Measurements from ENCODE around the gene GAB4.
A peak's percentile ranks its signal among the peaks of the same experiment; 100 is the strongest.
"Not testable (repeated sequence)": the region's sequence is repeated elsewhere in the genome, so short reads cannot be mapped to it uniquely, and the experiment has no call there.

The GAB4 gene

DNA sequence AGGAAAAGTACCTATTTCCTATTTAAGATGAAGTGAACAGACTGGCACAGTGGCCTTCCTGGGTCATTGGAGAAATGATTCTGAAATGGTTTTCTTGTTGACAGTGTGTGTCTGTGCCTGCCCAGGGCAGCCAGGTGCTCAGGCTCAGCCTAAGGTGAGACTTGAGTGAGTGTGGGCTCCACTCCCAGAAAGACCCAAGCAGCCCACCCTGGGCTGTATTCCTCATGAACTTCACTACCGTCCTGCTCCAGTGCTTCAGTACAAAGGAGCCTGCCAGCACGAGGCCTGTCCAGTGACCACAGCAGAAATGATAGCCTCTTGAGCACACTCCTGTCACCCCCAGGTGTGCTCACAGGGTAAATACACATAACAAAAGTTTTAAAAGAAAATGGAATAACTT is 49.5 kb downstream of the GAB4 start:
- DNase-seq (ENCODE audit: low read depth in 2 of 2), result no peak

- DNase-seq (ENCODE audit: low read depth in 2 of 2), result no peak
Measured at GRCh38 chr22:16957781-16958180, 50.2 kb downstream of the GAB4 start.

DNA sequence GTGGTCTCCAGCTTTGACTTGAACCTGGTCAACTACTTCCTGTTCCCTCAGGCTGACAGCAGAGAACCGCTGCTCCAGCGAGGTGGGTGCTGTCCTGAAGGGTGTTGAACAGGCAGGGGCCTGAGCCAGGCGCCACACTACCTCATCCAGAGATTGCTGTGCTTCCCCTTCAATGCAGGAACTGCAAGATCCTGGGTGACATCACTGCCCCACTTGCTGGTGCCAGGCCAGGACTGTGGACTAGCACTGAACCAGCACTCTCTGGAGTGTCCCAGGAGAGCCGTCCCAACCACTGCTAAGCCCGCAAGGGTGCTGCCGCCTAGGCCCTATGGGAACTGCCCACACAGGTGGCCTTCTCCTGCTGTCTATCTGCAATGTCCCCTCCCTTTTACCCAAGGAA is 51.7 kb downstream of the GAB4 start:
- DNase-seq (ENCODE audit: low read depth in 2 of 2), result no peak

- no peak for DNase-seq (ENCODE audit: low read depth in 2 of 2)
Measured at GRCh38 chr22:16955678-16956210, 52.3 kb downstream of the GAB4 start.

GRCh38 chr22:16955081-16955480 is 52.9 kb downstream of the GAB4 start:
- no peak for DNase-seq (ENCODE audit: low read depth in 2 of 2)

- DNase-seq (ENCODE audit: low read depth in 2 of 2), result no peak
Measured at GRCh38 chr22:16954060-16954403, 54.0 kb downstream of the GAB4 start.

- DNase-seq (ENCODE audit: low read depth in 2 of 2), result no peak
Measured at GRCh38 chr22:16953206-16954059, 54.6 kb downstream of the GAB4 start.

DNA sequence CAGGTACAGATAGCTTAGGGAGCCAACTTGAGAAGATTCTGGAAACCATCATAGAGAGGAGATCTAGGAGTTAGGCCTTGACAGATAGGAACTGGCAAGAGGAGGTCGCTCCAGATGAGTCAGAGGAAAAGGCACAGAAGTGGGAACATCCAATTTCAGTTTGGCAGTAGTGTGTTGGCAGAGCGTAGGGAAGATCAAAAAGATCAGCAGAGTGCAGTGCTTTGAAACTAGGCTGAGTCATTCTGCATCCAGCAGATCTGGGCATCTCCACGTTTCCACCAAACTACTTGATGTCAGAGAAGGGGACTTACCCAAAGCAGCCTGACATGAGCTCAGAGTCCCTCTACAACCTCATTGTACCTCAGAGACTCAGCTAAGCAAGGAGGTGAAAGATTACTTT is 58.5 kb downstream of the GAB4 start:
- DNase-seq (ENCODE audit: low read depth in 2 of 2), result no peak

DNA sequence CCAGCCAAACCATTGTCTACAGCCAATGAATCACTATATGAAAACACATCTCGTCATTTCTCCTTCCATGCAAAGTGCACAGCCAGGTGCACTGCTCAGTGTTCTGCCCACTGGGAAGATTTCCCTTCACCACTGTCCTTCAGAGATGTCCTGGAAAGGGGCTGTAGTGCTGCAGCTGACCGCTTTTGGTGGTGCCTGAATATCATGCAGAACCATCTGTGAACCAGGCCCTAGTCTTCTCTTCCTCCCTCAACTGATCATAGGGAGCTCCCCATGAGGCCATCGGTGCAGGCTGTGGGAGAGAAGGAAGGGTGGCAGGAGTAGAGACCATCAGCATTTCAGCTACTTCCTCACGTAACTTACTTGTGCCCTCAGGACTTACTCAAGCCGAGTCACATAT is 70.2 kb downstream of the GAB4 start:
- no peak for DNase-seq (ENCODE audit: low read depth in 2 of 2)

- DNase-seq (ENCODE audit: low read depth in 2 of 2), result not testable (repeated sequence)
Measured at GRCh38 chr22:16937209-16937608, 70.8 kb downstream of the GAB4 start.

- no peak for DNase-seq (ENCODE audit: low read depth in 2 of 2)
Measured at GRCh38 chr22:16936625-16937024, 71.4 kb downstream of the GAB4 start.

- no peak for DNase-seq (ENCODE audit: low read depth in 2 of 2)
Measured at GRCh38 chr22:16935209-16935608, 72.8 kb downstream of the GAB4 start.

GRCh38 chr22:16933291-16934282 is 74.4 kb downstream of the GAB4 start:
- DNase-seq (ENCODE audit: low read depth in 2 of 2), result no peak

- no peak for DNase-seq (ENCODE audit: low read depth in 2 of 2)
Measured at GRCh38 chr22:16932577-16932976, 75.4 kb downstream of the GAB4 start.

DNA sequence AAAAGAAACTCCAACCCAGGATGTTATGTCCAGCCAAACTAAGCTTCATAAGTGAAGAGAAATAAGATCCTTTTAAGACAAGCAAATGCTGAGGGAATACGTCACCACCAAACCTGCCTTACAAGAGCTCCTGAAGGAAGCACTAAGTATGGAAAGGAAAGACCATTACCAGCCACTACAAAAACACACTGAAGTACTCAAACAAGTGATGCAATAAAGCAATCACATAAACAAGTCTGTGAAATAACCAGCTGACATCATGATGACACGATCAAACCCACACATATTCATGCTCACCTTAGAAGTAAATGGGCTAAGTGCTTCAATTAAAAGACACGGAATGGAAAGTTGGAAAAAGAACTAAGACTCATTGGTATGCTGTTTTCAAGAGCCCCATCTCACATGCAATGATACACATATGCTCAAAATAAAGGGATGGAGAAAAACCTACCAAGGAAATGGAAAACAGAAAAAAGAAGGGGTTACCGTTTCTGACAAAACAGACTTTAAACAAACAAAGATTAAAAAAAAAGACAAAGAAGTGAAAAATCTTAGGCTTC is 82.5 kb downstream of the GAB4 start:
- DNase-seq (ENCODE audit: low read depth in 2 of 2), result no peak

DNA sequence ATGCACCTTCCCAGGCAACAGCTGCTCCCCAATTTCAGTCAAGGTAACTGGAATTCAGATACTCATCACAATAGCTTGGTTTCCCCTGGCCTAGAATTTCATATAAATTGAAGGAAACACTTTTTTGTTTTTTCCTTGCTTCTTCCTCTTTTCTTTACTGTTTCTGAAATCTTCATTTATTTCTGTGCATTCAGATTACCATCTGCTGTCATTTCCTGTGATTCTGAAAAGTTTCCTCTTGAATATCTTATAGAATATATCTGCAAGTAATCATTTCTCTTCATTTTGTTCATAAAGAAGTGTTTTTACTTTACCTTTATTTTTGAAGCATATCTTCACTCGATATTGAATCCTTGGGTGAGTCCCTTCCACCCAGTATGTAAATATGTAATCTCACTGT is 85.3 kb downstream of the GAB4 start:
- DNase-seq (ENCODE audit: low read depth in 2 of 2), result no peak

- no peak for DNase-seq (ENCODE audit: low read depth in 2 of 2)
Measured at GRCh38 chr22:16922076-16922475, 85.9 kb downstream of the GAB4 start.

DNA sequence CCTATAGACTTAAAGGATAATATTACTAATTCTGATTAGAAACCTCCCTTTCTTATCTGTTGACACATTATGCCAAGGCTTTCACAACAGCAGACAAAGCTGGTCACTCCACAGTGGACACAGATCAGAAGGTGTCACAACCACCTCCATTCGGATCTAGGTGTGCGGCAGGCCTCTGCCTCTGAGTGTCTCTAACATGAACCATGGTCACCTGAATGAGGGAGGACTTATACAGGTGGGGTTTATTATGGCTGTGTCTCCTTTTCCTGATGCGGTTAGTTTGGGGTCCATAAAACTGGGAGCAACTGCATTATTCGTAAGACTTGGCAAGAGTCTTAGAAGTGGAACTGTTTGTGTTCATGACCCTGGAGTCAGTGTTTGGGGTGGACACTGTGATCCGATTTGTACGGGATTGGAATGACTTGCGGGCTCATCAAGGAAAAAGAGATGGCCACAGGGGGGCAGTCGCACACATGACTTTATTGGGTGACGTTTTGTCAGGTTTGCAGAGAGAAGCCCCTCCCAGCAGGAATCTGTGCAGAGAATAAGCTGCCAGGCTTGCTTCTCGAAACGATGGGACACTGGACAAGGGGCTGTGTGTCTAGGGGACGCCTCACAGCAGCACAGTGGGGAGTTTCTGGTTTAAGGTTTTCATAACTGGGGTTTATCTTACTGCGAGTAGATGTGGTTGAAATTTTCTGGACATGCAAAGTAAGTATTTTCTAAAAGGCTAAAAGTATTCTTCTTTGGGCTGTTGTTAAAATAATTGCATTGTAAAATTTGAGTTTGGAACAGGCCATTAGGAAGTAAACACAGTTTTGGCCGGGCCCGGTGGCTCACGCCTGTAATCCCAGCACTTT is 90.6 kb downstream of the GAB4 start:
- peak; percentile 37 to 65 for DNase-seq (ENCODE audit: low read depth in 2 of 2)

DNA sequence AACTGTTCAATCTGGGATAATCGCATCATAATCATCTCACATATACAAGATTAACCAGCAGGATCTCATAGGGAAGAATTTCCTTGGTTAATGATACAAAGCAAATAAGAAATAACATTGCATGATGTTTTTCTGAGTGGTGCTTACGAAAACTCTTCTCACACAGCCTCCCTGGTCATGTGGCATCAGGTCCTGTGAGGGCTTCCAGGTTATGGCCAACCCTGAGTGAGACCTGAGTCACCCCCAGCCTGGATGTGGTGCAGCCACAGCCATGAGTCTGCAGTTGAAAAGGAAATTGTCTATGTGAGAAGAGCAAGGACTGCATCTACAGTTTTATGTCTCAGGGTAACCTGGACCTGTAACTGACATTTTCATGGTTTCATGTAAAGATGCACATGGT is 92.3 kb downstream of the GAB4 start:
- DNase-seq (ENCODE audit: low read depth in 2 of 2), result no peak

DNA sequence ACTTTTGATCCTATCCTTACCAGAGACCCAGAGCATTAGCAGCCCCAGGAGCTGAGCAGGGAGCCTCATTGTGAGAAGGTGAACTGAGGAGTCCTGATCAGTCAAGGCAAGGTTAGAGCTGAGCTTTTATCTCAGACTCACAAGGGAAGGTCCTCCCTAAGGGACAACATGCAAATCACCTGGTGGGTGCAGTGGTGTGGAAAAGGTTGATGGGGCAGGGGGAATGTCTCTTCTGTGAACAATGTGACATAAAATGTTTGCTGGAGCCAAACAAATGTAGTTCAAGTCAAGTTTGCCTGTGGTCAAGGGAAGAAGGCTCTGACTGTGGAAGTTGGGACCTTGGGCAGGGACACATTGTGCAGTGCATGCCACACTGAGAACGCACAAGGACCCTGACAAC is 93.1 kb downstream of the GAB4 start:
- DNase-seq (ENCODE audit: low read depth in 2 of 2), result not testable (repeated sequence)

- no peak for DNase-seq (ENCODE audit: low read depth in 2 of 2)
Measured at GRCh38 chr22:16914006-16914405, 94.0 kb downstream of the GAB4 start.

Data from activated CD4-positive, alpha-beta T cell treated with anti-CD3 and anti-CD28 coated beads for 24 hours (primary cell).